GM13976 (cell line): ENCODE data around the gene WWC2.

Source experiments
- DNase-seq: peaks from one replicate; pipeline ENCODE4 v3.0.0; 2012; ENCODE audit warnings: low spot score
- in situ Hi-C: fragments of 300-500 bp; cut with MboI; formaldehyde crosslinking; loops from one replicate; pipeline ENCODE4 v1.12.0; 2022; ENCODE audit warnings: low sequenced_read_pairs, mixed read lengths, inconsistent platforms; ENCODE audit not compliant: unreplicated experiment
- TF ChIP-seq, protein P1 (sequence below): IDR thresholded peaks from 2 replicates; pipeline ENCODE4 v1.5.1; 2012; ENCODE audit warnings: borderline replicate concordance, mild to moderate bottlenecking; ENCODE audit not compliant: insufficient read depth; ENCODE audit errors: extremely low read depth, missing control alignments, control extremely low read depth

Gene WWC2

DNA sequence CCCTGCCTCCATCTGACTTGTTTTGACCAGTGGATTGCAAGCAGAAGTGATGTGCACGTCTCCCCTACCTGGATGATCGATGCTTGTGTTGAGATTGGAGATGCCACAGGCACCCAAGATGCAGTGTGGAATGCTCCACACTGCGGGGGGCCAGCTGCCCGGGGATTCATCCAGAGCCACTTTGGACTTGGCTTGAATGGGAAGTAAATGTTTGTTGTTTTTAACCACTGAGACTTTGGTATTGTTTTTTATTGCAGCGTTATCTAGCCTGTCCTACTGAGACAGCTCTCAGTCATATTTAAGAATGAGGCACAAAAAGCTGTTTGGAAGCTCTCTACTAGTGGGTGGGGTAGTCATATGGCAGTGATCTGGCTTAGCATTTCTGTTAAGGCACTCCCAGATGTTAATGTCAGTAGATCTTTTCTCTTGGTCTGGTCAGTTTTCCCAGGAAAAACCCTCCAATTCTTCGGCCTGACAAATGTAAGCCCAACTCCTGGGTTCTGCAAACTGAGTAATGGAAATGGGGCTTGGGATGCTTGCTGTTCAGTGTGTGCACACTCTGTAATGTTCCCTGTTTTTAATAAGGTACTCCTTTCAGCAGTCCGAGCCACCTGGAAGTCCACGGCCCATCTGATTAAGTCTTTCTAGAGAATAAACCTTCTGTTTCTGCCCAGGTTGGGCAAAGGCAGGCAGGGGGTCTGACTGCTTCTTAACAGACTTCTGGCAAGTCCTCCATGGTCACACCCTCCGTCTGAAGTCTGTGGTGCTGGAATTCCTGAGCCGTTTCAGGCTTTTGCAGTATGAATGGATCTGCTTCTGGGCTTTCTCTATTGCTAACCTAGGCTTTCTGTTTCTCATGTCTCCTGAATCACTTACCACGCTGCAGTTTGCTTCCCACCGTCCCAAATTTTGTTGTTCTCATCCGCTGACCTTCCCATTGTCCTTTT is 74.8 kb downstream of the WWC2 start:
- DNase-seq = no peak
- TF ChIP-seq, protein P1, sequence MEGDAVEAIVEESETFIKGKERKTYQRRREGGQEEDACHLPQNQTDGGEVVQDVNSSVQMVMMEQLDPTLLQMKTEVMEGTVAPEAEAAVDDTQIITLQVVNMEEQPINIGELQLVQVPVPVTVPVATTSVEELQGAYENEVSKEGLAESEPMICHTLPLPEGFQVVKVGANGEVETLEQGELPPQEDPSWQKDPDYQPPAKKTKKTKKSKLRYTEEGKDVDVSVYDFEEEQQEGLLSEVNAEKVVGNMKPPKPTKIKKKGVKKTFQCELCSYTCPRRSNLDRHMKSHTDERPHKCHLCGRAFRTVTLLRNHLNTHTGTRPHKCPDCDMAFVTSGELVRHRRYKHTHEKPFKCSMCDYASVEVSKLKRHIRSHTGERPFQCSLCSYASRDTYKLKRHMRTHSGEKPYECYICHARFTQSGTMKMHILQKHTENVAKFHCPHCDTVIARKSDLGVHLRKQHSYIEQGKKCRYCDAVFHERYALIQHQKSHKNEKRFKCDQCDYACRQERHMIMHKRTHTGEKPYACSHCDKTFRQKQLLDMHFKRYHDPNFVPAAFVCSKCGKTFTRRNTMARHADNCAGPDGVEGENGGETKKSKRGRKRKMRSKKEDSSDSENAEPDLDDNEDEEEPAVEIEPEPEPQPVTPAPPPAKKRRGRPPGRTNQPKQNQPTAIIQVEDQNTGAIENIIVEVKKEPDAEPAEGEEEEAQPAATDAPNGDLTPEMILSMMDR = no peak
- in situ Hi-C loops = no loop called here

DNA sequence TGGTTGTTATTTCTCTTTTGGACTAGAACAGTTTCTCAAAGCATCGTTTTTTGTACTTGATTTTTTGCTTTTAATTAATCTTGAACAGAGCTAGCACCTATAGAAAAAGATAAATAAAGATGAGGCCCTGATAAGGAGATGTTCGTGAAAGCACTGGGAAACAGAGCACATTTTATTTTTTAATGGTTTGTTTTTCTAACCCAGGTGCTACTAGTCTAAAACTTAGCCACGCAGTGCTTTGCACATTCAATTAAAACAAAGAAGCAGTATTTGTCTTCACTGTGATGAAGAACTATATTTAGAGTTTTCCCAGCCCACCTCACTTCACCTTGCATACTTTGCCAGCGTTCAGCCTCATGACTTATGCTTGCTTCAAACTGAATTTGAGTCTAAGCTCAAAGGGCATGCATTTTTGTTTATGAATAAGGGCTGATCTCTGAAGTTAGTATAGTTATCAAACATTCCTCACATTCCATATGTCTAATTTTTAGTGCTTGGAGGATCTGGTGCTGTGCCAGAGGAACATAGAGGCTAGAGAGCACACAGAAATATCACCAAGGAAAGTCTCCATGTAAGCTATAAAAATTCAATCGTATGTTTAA is 76.7 kb downstream of the WWC2 start:
- TF ChIP-seq, protein P1 = no peak
- DNase-seq = no peak
- in situ Hi-C loops = no loop called here

DNA sequence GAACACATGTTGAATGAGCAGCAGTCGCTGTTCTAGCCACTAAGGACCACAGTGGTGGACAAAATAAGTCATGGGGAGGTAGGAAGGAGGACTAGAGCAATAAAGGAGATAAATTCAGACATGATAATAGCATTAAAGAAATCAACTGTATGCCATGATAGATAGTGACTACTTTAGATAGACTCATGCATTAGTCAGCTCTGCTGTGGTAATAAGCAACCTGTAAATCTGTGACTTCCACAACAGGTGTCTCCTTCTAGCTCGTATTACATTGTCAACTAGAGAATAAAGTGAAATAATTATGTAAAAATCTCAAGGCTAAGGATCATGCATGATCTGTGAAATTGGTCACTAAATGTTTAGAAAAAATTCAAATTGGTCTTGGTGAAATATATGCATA is 77.9 kb downstream of the WWC2 start:
- TF ChIP-seq, protein P1 = no peak
- DNase-seq = no peak
- in situ Hi-C loops = no loop called here

DNA sequence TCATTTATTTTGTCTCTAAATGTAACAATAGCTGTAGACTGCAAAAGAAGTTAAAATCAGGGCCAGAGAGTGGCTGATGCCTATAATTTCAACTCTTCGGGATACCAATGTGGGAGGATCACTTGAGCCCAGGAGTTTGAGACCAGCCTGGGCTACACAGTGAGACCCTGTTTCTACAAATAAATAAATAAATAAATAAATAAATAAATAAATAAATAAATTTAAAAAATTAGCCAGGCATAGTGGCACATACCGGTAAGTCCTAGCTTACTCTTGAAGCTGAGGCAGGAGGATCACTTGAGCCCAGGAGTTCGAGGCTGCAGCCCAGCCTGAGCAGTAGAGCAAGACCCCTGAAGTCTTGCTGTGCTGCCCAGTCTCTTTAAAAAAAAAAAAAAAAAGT is 79.1 kb downstream of the WWC2 start:
- TF ChIP-seq, protein P1 = no peak
- in situ Hi-C loops = no loop called here
- DNase-seq = no peak

DNA sequence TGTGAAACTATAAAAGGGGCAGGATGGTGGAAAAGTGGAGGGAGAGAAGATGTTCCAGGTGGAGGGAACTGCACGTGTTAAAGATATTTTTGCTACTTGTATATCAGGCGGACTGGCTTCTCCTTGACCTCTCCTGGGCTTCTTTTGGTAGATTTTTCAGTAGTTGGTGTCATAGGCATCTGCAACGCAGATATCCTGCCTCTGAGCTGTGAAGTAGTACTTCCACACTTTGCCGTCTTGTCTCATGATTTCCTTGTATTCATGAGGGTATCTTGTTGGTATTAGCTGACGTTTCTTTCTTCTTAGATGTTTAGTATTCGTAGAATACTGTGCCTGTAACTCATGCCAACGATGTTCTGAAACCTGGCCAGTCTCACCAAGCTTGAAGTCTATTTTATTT is 81.0 kb downstream of the WWC2 start:
- in situ Hi-C loops = no loop called here

DNA sequence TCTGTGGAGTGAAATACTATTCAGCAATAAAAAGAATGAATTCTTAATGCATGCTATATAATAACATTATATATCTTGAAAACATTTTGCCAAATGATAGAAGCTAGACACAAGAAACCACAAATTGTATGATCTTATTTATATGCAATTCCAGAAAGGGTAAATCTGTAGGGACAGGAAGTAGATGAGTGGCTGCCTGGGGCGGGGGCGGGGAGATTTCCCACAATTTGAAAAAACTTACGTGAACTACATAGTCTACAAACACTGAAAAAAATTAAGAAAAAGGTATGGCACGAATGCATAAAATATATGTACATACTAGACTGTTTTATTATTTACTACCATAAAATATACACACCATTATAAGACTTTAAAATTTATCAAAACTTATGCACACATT is 81.6 kb downstream of the WWC2 start:
- in situ Hi-C loops = no loop called here
- no peak for DNase-seq
- TF ChIP-seq, protein P1 = no peak

More for the DNA sequence above, 81.0 kb downstream of the WWC2 start:
- no peak for DNase-seq
- TF ChIP-seq, protein P1 = no peak

DNA sequence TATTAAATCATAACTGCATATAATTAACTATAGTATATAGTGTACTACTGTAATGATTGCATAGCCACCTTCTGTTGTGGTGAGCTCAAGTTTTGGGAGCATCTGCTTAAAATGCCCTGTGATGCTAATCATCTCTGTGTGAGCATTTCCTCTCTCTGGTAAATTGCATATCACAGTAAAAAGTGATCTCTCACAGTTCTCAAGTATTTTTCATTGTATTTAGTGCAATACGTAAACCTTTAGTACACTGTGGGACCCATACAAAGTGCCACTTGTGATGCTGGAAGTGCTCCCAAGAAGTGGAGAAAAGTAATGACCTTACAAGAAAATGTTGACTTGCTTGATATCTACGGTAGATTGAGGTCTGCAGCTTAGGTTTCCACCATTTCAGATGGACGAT is 82.0 kb downstream of the WWC2 start:
- TF ChIP-seq, protein P1 = no peak
- DNase-seq = no peak
- in situ Hi-C loops = no loop called here
